ENCODE results near the gene CXCL16.
"Not testable (repeated sequence)": the region's sequence is repeated elsewhere in the genome, so short reads cannot be mapped to it uniquely, and the experiment has no call there.

CXCL16 gene

GRCh38 chr17:4720787-4721186 is 18.9 kb downstream of the CXCL16 start:
- DNase-seq = no peak

DNA sequence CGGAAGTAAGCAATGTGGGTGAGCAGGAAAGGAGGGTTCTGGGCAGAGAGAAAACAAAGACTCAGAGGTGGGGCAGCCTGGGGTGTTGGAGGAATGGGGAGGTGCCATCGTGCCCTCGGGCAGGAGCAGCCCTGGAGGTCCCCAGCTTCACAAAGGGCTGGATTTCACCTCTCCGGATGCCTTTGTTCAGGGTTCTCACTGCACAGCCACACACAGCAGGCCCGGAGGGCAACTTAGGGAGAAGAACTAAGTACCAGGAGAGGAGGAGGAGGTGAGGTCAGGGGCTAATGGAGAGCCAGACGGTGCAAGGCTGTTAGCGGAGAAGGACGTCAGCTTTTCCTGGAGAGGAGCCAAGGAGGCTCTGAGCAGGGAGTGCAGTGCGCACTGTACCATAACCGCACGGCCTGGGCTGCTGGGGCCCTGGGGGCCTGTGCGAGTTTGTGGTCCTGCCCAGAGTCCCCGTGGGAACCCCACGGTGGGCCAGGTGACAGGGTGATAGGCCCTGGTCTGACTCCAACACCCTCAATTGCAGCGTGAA is 20.0 kb downstream of the CXCL16 start:
- no peak for DNase-seq

GRCh38 chr17:4719146-4719545 is 20.6 kb downstream of the CXCL16 start:
- DNase-seq = no peak

DNA sequence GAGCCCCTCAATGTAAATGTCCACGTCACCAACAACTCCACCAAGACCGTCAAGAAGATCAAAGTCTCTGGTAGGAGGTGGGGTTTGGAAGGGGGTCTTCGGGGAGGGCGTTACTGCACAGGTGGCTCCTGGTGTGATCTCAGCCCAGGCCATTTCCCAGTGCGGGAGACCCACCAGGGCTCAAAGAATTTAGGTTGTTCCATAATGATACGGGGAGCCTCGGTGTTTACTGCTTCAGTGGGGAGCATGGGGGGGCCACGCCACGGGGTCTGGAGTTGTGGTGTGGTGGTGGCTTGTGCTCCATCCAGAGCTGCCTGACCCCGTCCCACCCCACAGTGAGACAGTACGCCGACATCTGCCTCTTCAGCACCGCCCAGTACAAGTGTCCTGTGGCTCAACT is 21.5 kb downstream of the CXCL16 start:
- DNase-seq = no peak

DNA sequence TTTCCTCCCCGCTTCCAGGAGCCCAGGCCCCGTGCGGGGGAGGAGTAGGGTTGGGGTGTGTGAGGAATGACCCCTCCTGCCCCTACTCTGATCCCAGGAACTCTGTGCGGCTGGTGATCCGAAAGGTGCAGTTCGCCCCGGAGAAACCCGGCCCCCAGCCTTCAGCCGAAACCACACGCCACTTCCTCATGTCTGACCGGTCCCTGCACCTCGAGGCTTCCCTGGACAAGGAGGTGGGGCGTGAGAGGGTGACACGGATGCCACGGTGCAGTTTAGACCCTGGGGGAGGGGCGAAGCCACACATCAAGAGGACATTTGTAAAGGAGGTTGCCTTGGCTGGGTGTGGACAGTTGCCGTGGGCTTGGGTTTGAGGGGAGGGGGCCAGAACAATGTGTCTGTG is 21.9 kb downstream of the CXCL16 start:
- DNase-seq = no peak

- DNase-seq = no peak
Measured at GRCh38 chr17:4716081-4716480, 23.6 kb downstream of the CXCL16 start.

- no peak for DNase-seq
Measured at GRCh38 chr17:4715063-4715744, 24.5 kb downstream of the CXCL16 start.

- DNase-seq = not testable (repeated sequence)
Measured at GRCh38 chr17:4714340-4715062, 25.2 kb downstream of the CXCL16 start.

DNA sequence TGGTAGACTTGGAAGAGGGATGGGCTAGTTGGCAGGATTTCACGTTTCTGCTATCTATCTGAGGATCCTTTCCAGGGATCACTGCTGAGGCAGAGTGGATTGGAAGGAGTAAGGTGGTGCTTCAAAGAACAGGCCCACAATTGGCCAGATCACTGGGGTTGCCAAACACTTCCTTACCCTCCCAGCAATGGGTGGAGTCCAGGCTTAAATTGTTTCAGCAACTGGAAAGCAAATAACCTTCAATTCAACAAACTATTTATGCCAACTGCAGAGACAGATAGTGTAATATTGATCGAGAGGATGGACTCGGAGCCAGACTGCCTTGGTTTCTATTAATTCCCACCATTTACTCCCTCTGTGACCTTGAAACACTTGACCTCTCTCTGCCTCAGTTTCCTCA is 27.2 kb downstream of the CXCL16 start:
- no peak for DNase-seq

DNA sequence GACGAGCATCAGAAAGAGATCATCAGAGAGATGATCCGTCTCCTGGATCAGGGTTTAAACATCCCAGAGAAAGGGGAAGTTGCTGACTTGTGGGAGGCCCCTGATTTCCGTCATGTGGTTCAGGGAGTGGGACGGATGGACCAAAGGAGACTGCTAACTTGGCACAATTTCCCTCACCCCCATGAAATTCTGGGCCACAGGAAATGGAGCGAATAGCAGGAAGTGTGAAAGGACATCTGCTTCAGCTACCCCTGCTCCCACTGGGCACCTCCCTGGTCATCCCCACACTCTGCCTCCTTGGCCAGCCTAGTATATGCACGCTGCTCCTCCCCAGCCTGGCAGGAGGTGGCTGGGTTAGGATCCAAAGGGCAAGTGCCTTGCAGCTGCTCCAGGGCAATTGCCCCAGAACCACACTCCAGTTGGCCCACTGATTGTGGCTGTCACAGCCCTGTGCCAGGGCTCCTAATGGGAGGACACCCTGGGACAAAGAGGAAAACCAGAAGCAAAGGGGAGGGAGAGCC is 28.0 kb downstream of the CXCL16 start:
- no peak for DNase-seq

DNA sequence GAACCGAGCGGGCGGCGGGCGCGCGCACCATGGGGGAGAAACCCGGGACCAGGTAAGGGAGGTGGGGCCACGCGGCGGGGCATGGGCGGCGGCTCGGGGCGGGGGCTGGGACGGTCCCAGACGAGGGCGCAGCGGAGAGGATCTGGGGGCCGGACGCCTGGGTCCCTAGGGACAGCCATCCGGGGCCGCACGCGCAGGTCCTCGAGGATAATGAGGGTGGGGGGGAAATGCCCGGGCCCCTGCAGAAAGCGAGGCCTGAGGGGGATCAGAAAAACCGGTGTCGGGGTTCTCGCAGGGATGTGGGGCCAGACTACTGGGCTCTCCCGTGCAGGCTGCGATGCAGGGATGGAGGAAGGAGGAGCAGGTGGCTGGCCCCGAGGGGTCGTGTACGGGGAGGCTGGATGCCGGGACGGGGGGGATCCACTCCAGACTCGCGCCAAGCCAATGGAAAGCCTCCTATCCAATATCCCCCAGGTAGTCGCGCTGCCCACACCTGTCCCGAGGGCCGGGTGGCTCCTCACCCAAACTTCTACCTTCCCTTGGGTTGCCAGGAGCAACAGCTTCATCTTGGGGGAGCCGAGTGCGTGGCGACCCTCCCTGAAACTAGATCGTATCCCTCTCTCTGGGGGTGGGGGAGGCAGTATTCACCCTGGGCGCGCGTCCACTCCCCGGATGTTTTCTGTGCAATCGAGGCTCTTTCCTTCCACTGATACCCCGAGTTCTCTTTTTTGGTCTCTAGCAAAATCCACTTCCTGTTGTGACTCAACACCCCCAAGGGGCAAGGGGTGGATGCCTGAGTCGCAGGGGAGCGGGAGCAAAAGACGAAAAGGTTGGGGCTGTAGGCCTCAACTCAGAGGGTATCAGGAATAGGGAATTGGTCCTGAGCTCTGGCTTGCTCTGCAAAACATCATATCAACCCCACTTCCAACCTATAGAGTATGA is 28.8 kb downstream of the CXCL16 start:
- peak in 2 of 3 experiments; percentile 18 to 24 for DNase-seq

DNA sequence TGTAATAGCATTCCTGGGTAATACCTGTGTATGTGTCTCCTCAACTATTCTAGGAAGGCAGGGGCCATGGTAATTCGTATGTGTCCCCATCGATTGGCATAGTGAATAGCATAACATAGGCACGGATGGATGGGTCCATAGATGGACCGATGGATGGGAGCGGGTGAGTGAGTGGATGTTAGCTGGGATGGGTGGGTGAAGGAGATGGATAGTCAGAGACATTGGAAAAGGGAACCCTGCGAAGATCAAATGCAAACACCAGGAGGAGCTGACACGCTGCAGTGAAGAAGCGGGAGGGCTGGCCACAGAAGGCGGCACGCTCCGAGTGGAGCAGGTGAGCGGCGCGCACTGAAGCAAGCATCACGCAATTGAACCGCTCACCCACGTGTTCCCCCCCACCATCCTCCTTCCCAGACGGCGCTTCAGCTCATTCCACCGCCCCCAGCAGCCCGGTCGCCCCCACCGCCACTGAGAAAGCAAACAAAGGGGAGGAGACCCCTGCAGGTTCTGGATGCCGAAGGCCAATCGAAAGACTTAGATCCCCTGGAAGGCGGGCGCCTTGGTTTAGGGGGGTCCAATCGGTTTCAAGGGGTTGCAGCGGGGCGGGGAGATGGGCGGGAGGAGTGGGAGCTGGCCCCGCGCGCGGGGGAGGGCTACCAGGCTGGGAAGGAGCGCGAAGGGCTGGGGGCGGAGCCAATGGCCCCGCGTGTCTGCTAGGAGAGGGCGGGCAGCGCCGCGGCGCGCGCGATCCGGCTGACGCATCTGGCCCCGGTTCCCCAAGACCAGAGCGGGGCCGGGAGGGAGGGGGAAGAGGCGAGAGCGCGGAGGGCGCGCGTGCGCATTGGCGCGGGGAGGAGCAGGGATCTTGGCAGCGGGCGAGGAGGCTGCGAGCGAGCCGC is 29.7 kb downstream of the CXCL16 start, which contains the start of gene ARRB2:
Gene ARRB2 (plus strand): TSS at position 839 of the 899 bp plus-strand sequence. CDS start 90 bp downstream, outside the sequence.
- DNase-seq = peak; percentile 95 to 98 (median 95)

DNA sequence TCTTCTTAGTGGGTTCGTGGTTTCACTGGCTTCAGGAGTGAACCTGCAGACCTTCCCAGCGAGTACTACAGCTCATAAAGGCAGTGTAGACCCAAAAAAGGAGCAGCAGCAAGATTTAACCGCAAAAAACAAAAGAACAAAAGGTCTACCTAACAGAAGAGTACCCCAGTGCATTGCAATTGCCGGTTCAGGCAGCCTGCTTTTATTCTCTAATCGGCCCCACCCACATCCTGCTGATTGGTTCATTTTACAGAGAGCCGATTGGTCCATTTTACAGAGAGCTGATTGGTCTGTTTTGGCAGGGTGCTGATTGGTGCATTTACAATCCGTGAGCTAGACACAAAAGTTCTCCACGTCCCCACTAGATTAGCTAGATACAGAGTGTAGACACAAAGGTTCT is 31.3 kb downstream of the CXCL16 start:
- peak; percentile 1 to 59 (median 22) for DNase-seq

- DNase-seq = no peak
Measured at GRCh38 chr17:4706121-4706520, 33.6 kb downstream of the CXCL16 start.

GRCh38 chr17:4704991-4705390 is 34.7 kb downstream of the CXCL16 start:
- DNase-seq = no peak

- DNase-seq = not testable (repeated sequence)
Measured at GRCh38 chr17:4704574-4704907, 35.2 kb downstream of the CXCL16 start.

- no peak for DNase-seq
Measured at GRCh38 chr17:4703330-4703691, 36.4 kb downstream of the CXCL16 start.

GRCh38 chr17:4701116-4701515 is 38.6 kb downstream of the CXCL16 start:
- DNase-seq = no peak

- not testable (repeated sequence) for DNase-seq
Measured at GRCh38 chr17:4699401-4700056, 40.2 kb downstream of the CXCL16 start.

DNA sequence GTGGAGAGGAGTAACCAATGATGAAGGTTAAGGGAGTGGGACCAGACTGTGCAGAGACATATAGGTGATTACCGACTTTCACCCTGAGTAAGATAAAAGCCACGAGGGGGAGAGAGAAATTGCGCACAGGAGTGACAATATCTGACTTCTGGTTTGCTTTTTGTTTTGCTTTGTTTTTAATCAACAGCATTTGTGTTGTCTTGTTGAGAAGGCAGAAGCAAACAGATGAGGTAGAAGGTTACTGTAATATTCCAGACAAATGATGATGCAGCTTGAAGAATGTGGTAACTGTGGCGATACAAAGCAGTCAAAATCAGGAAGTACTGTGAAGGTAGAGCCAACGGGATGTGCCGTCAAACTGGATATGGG is 43.3 kb downstream of the CXCL16 start:
- DNase-seq = no peak

DNA sequence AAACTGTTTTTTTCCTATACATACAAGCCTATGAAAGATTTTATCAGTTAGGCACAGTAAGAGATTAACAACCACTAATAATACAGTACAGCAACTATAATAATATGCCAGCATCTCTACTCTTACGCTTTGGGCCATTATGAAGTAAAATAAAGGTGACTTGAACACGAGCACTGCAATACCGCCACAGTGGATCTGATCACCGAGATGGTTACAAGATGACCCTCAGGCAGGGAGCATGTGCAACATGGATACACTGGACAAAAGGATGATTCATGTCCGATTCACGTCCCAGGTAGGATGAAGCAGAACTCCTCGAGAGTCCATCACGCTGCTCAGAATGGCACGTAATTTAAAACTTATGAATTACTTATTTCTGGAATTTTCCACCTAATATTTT is 46.3 kb downstream of the CXCL16 start:
- DNase-seq = no peak
